Stimulated activated CD4-positive, alpha-beta T cell treated with anti-CD3 and anti-CD28 coated beads, Interleukin-2, amount 100 ng/mL, for 24 hours (primary cell): ENCODE data around the gene PRMT7.

Source experiments
- DNase-seq, 2 donors: peaks; one replicate each; pipeline ENCODE4 v3.0.0-alpha.2; 2020

Gene PRMT7

DNA sequence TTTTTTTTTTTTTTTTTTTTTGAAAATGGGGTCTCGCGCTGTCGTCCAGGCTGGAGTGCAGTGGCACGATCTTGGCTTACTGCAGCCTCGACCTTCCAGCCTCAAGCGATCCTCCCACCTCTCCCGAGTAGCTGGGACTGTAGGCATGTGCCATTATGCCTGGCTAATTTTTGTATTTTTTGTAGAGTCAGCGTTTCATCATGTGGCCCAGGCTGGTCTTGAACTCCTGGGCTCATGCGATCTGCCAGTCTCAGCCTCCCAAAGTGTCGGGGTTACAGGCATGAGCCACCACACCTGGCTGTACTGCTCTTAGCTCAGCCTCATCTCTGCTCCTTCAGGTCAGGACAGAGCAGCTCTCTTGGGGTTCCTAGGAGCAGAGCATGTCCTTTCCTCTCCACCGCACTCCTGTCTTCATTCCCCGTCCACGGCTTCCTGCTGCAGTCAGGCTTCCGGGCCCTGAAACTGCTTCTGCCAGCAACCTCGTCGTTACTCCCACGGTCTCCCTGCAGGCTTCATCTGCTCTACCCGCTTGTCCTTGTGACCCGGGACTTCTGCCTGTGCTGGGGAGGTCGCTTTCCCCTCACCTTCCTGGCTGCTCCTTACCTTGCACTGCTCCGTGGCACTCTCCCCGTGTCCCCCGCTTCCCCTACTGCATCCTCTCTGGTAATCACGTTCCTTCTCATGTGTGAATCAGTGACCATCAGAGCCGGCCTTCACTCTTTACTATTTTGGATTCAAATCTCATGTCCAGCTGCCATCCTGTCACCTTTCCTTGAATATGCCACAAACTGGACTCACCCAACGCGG lies 38.0 kb downstream of the PRMT7 start:
- no peak for DNase-seq

DNA sequence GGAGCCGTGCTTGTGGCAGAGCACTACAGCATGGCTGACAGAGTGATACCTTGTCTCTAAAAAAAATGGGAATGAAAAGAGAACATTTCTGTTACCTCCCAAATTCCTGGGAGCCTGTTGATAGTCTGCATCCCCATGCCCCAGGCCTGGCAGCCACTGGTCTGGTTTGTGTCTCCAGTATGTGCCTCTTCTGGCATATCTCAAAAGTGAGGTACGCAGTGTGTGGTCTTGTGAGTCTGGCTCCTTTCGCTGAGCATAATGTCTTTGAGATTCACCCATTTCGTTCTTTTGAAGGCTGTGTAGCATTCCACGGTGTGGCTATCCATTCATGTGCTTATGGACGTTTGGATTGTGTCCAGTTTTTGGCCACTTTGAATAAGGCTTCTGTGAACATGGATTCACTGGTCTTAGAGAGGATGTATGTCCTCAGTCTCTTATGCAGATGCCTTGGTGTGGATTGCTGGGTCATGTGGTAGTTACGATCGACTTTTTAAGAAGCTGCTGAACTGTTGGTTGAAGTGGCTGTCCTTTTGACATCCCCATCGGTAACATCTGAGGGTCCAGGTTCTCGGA lies 39.1 kb downstream of the PRMT7 start:
- no peak for DNase-seq

DNA sequence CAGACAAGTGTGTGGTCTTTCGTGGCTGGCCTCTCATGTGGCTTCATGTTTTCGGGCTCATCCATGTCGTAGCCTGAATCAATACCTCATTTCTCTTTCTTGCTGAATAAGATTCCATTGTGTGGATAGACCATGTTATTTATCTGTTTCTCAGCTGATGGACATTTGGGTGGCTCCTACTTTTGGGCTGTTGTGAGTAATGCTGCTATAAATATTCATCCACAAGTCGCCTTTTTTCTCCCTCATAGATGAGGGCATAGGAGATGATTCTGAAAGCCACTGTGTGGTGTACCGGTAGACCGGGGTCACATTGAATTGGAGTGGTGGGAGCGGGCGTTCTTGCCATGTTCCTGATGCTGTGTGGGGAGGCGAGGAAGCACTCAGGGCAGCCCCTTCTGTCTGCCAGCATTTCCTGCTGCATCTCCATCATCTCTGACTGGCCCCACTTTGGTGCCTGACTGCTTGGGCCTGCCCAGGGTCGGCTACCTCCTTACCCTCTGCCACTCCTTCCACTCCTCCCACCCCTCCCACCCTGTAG lies 40.1 kb downstream of the PRMT7 start:
- no peak for DNase-seq

DNA sequence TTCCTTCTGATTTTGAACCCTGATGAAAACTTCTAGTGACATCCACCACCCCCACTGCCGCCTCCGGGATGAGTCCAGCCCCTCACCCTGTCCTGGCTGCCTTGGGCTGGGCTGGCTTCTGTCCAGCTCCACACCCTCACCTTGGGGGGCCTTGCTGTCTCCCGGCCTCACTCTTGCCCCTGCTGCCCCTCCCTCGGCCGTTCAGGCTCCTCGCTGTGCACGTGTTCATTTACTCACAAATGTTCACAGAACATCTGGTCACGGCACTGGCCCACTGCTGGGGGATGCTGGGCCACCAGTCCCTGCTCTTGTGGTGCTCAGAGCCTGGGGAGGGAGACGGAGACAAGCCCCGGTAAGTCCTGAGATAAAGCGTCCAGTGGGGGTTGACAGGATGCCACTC lies 40.6 kb downstream of the PRMT7 start:
- no peak for DNase-seq

DNA sequence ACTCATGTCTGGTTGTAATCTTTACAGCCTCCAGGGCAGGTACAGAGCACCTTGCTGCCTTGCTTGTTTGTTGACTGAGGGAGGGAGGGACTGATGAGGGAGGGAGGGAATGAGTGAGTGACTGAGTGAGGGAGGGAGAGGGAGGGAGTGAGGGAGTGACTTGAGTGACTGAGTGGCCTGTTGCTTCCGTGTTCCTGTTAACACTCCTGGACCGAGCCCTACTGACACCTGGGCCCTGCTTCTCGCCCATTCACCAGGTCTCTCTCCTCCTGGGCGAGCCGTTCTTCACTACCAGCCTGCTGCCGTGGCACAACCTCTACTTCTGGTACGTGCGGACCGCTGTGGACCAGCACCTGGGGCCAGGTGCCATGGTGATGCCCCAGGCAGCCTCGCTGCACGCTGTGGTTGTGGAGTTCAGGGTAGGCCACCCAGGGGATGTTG lies 41.2 kb downstream of the PRMT7 start:
- no peak for DNase-seq

DNA sequence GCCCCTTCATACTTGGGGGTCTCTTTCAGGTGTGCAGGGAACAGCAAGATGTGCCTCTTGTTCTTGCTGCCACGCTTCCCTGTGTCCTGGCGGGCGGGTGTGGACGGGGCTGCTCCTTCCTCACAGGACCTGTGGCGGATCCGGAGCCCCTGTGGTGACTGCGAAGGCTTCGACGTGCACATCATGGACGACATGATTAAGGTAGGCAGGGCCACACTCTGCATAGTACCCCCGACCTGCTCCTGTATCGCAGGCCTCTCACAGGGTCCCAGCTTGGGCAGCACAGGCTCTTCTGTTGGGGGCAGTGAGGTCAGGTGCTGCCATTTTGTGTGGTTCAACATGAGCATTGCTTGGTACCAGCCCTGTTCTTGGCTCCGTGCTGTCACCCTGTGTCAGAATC lies 42.5 kb downstream of the PRMT7 start:
- no peak for DNase-seq

DNA sequence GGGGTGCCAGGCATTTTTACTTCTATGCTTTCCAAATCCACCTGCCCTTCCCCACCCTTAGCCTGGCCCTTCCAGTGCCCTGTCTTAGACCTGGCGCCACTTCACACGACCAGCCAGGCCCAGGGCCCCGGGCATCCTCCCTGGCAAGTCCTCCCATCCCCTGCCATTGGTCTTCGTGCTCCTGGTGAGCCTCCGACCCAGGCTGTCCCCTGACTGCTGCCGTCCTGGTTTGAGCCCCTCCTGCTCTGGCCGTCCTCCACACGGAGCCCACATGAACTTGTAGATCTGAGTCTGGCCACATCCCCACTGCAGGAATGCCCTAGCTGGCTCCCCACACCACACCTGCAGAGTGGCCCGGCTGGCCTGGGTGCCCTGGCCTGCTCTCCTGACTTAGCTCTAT lies 44.0 kb downstream of the PRMT7 start:
- DNase-seq, result no peak

DNA sequence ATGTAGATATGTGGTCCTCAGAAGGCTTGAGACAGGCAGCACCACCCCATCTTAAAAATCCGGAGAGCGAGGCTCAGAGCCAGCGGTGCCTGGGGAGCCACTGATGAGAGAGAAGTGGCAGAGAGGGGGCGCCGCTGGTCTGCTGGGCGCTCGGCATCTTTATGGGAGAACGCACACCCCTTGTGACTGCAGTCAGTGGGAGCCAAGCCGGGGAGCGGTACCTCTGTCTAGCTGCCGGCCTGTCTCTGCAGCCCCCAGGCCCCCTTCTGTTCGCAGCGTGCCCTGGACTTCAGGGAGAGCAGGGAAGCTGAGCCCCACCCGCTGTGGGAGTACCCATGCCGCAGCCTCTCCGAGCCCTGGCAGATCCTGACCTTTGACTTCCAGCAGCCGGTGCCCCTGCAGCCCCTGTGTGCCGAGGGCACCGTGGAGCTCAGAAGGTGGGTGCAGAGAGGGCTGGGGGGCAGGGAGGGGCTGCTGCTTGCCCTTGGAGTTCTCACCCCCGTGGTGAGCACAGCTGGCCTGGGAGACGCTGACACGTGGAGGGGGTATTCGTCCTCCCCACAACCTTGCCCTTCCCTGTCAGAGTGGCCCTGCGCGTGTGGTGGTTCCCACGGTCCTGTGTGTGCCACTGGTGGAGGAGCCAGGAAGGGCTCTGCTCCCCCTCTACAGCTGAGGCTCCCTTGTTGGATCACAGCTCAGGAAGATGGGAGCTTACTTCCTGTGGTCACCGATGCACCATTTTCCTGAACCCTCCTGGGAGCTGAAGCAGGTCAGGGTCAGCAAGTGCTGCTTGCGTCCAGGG lies 44.8 kb downstream of the PRMT7 start:
- DNase-seq, result no peak

DNA sequence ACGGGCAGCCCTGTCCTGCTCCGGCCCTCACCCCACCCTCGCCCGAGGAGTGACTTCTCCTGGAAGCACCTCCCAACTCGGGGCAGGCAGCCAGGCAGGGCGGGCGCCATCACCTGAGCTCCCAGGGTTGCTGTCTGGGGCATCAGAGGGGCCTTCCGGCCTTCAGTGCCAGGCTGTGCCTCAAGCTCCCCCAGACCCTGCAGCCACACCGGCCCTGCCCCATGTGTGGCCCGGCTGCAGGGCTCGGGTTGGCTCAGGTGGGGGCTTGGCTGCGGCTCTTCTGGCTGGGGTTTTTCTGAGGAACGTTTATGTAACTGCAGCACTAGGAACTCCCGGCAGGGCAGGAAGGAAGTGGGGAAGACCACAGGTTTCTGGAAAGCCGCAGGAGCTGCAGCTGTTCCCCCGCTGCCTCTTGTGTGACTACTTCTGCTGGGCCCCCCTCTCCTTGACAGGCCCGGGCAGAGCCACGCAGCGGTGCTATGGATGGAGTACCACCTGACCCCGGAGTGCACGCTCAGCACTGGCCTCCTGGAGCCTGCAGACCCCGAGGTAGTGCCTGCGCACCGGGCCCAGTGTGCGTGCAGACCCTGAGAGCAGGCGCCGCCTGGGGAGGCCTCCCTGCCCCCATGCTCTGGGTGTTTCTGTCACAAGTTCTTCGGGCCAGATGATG lies 45.6 kb downstream of the PRMT7 start:
- peak; percentile 66 to 70 for DNase-seq

DNA sequence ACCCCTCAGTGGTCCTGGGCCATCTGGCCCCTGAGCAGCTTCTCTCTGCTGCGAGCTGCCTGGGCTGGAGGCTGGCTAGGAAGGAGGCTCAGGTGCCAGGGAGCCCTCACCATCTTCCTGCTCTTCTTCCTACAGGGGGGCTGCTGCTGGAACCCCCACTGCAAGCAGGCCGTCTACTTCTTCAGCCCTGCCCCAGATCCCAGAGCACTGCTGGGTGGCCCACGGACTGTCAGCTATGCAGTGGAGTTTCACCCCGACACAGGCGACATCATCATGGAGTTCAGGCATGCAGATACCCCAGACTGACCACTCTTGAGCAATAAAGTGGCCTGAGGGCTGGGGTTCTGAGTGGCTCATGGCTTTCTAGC lies 46.1 kb downstream of the PRMT7 start:
- DNase-seq, result no peak

DNA sequence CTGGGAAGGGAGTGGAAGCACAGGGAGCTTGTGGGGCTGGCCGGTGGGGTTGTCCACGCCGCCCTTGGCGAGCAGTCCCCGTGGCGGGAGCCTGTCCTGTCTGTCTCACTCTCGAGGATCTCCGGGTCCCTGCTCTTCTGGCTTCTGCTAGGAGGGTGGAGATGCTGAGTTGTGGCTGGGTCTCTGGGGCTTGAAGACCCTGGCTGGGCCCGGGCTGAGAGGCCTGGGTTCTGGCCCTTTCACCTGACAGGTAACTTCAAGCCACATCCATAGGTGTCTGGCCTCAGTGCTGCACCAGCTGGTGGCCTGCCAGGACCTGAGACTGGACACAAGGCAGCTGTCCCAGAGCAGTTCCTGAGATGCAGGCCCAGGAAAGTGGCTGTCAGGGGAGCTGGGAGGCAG lies 46.7 kb downstream of the PRMT7 start:
- DNase-seq, result no peak

DNA sequence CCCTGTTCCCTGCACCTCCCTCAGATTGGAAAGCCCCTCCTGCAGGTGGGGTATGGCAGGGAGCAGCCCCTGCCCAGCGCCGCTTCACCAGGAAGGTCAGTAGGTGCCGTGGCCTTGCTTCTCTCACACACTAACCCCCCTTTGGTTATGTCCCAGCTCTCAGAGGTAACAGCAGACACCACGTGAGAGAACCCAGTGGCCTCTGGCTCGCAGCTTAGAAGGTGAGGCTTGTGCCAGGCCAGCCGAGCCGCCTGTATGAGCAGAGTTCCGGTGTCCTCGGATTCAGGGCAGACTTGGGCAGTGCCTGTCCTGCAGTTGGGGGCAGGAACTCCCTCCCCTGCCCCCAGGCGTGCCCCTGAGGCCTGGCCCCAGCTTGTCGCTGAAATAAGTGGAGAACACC lies 47.1 kb downstream of the PRMT7 start:
- DNase-seq, result no peak

DNA sequence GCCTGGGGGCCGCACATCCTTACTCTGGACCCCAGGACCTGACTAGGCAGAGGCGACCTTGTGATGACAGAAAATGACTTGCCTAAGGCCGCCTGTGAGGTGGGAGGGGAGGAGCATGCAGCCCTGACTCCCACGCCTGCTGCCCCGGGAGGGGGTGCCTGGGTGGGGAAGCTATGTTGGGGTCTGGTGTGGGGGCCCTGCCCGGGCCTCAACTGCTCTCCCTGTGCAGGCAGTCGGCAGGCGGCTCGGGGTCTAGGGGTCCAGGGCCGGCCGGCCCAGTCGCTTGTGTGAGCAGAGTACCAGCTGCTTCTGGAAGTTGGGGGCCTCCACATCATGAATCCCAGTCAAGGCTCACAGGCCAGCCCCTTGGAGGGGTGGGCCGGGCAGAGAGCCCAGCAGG lies 48.1 kb downstream of the PRMT7 start:
- no peak for DNase-seq

DNA sequence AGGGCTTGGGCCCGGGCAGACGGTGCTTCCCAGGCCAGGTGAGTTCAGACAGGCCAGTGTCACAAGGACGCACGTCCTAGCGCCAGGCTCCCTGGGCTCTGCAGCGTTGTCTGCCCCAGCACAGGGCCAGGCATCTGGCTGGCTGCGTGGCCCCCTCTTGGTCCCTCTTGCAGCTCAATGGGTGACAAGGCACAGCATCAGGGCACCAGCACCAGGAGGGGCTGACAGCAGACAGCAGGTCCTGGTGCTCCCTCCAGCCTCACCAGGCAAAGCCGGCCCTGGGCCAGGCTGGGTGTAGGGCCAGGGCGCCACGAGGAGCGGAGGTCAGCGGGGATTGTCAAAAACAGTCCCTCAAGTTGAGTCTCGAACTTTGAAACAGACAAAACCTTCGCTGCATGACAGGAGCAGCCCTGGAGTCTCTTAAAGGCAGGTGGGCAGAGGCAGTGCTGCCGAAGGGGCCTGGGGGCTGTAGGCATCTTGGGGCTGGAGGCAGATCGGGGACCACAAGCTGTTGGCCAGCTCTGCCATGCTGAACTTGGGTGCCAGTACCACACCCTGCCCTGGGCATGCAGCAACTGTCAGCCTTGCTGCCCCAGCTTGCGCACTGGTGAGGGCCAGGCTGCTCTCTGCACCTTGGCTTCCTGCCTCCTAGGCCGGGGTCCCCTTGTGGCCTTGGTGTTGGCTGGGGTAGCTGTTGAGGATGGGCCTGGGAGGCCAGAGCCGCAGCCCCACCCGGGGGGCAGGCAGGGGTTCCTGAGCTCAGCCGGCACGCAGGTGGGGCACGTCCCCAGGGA lies 48.8 kb downstream of the PRMT7 start:
- DNase-seq, result no peak

DNA sequence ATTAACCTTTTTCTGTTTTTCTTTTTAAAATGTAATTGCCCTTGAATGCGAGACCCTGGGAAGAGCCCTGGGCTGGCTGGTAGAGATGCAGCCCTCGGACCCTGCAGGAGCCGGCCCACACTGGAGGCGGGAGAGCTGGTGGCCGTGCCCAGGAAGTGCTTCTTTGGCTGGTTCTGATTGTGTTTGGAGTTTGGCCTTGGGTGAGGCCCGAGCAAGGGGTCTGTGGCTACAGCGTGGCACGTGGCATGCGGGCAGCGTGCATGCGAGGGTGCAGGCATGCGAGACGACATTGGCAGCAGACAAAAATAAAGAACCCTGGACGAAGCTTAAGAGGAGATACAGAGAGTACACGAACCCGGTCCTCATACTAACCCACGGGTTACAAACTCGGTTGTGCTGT lies 49.7 kb downstream of the PRMT7 start:
- DNase-seq, result no peak

DNA sequence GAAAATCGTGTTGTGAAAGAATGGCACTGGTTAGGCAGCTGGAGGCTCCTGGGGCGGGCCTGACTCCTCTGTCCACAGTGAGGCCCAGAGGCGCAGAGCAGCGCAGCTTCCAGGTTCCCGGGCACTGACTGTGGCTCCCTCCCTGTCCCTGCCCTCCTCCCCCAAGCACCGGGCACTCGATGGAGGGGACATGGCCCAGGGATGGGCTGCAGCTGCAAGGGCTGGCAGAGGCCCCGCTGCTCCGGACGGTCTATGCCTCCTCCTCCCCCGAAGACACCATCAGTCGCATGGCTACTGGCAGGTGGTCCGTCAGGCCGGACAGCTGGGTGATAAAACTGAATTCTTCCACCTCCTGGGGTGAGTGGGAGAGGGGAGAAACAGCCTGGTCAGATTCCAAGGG lies 50.1 kb downstream of the PRMT7 start:
- no peak for DNase-seq

DNA sequence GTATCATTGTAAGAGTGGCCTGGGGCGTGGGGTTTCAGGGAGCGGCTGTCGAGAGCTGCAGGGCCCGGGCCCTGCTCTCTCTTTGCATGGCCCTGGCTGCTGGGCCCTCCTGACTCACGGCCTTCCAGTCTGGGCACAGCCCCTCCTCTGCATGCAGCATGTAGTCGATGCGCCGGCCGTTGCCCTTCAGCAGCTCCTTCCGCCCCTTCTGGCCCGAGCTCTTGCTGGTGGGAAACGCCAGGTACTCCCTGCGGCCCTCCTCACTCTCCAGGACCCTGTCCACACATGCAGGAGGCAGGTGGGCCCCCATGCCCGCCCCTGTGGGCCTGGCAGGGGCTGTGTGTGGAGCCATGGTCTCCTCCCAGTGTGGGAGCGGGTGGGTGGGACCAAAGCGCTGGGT lies 50.7 kb downstream of the PRMT7 start:
- DNase-seq, result no peak

DNA sequence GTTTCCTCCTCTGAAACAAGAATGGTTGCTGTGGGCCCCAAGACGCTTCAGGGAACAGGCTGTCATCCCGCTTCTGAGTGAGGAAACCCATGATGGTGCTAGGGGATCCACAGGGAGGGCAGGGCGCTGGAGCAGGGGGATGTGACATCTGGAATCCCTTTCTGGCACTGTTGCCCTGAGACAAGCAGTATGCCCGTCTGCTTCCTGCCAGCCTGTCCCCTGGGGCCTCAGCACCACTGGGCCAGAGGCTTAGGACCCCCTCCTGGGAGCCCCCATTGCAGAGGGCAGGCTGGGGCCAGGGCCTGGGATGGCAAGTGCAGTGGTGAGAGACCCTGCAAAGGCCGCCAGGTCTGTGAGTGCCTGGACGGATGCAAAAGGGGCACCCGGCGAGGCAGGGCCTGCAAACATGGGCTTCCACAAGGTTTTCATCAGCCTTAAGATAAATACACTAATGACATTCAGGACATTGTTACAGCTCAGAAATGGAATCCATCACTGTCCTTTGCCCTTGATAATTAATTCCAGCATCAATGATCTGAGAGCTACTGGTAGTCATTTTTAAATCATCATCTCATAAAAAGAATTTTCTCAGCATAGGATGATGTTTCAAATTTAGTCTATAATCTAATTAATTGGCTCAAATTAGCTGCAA lies 51.6 kb downstream of the PRMT7 start:
- no peak for DNase-seq

DNA sequence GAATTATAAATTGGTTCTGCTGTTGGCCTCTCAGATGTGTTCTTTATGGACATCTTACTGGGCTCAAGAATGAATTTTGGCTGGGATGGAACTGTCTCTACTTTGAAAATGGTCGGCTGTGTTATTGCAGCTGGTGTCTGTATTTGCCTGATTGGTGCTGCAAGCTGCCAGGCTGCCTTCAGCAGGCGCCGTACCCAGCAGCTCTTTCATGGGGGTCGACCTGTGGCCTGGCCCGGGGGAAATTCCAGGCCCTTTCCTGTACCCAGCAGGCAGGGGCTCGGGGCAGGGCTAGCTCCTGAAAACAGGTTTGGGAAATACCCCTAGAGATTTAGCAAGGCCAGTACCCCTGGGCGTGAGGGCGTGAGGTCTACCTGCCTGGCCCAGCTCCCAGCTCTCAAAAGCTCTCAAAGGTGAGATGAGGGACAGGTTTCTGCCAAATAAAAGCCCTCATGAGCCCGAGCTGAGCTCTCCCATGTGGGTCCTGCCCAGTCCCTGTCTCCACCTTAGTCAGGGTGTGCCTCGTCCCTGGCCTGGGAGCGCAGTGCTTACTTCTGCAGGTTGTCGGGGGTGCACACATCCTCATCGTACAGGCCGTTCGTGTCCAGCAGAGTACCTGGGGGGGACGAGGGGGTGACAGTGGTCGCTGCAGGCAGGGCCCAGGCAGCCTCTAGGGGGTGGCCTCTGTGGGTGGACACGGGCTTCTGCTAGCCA lies 52.3 kb downstream of the PRMT7 start:
- DNase-seq, result no peak

DNA sequence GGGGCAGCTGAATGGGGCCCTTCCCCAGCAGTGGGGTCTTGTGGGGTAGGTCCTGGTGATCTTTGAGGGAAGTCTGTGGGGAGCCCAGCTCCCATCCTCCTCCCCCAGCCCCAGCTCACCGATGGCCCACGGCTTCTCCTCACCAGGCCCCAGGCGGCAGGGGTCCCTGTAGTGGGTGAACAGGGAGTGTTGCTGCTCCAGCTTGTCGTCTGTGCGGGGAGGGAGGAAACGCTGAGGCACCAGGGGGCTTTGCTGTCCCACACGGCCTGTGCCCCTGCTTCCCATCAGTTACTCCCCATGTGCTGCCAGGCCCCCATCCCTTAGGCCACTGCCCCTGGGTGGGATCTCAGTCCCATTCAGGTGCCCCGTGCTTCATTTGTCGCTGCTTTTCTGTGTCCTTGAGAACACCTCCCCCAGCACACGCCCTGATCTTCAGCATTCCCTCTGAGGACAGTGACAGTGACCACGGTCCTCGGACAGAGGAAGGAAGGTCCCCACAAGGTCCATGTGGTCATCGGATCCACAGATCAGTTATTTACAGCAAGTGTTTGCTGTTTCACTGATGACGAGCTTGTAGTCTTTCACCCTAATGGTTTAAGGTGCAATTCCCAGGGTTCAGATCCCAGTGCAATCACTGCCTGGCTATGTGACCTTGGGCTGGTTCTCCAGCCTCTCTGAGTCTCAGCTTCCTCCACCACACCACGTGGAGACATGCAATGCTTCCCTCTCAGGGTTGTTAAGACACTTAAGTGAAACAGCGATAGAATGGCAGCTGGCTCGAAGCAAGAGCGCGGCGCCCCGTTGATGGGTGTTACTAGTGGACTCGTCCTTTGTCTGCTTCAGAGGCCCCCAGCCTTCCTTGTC lies 53.1 kb downstream of the PRMT7 start:
- no peak for DNase-seq
